Heart left ventricle (tissue), 16 donors: ENCODE measurements around the gene YTHDC1. TPM values are rescaled to one million over a fixed set of nuclear protein-coding genes. Genes with fewer than 3 reads are reported as not detected.
"Not testable (repeated sequence)": the region's sequence is repeated elsewhere in the genome, so short reads cannot be mapped to it uniquely, and the experiment has no call there.

Source experiments
- ATAC-seq, 4 donors: fragments of 200-7000 bp; cut with Tn5 transposase; one replicate each; pipeline ENCODE4 v1.9.1; 2020 to 2022; ENCODE audit warnings: moderate library complexity in 4 of 4, mild to moderate bottlenecking in 3 of 4, moderate number of reproducible peaks in 1 of 4
- DNase-seq, 5 donors: peaks; one replicate each; pipeline ENCODE4 v3.0.0-alpha.2; 2020
- H3K27ac ChIP-seq, 12 donors: fragments of 200-600 bp; sonication (generic) in 4 of 12; one replicate each; pipeline versions ENCODE4 v1.5.0 to v1.8.0; 2016 to 2022; ENCODE audit warnings: mild to moderate bottlenecking in 2 of 12
- H3K27me3 ChIP-seq, 9 donors: fragments of 200-600 bp; sonication (generic) in 2 of 9; one replicate each; pipeline versions ENCODE4 v1.5.1 to v1.8.0; 2016 to 2022; ENCODE audit warnings: mild to moderate bottlenecking in 3 of 9
- H3K36me3 ChIP-seq, 9 donors: fragments of 200-600 bp; sonication (generic) in 2 of 9; one replicate each; pipeline versions ENCODE4 v1.5.0 to v1.8.0; 2018 to 2022; ENCODE audit warnings: mild to moderate bottlenecking in 2 of 9
- H3K4me1 ChIP-seq, 12 donors: fragments of 200-600 bp; sonication (generic) in 4 of 12; one replicate each; pipeline versions ENCODE4 v1.5.0 to v1.8.0; 2016 to 2022; ENCODE audit warnings: mild to moderate bottlenecking in 3 of 12
- H3K4me3 ChIP-seq, 12 donors: fragments of 200-600 bp; sonication (generic) in 4 of 12; one replicate each; pipeline versions ENCODE4 v1.5.0 to v1.8.0; 2017 to 2022; ENCODE audit warnings: mild to moderate bottlenecking in 9 of 12, moderate library complexity in 4 of 12
- H3K9me3 ChIP-seq, 12 donors: fragments of 200-600 bp; sonication (generic) in 4 of 12; one replicate each; pipeline versions ENCODE4 v1.5.0 to v1.8.0; 2016 to 2022; ENCODE audit warnings: mild to moderate bottlenecking in 1 of 12
- POLR2A ChIP-seq, 2 donors: fragments of 450-650 bp; IDR thresholded peaks; one replicate each; pipeline ENCODE4 v1.6.1; 2017; ENCODE audit warnings: antibody characterized with exemption in 2 of 2, mild to moderate bottlenecking in 2 of 2, moderate library complexity in 2 of 2
- WGBS, 4 donors: extraction: QIAGEN DNeasy Blood & Tissue Kit in 2 of 4; methylation state at CpG; one replicate each; pipeline versions ENCODE4 v1.1.5 to v1.1.7; 2013 to 2018; 5-methylcytosine and 5-hydroxymethylcytosine counted together
- intact Hi-C, 10 donors: fragments of 100-400 bp; cut with DNase I; formaldehyde crosslinking; loops; one replicate each; pipeline versions ENCODE4 v1.11.1 to v1.14.2; 2022
- polyA plus RNA-seq, 2 donors: library from polyadenylated mRNA; stranded (reverse); fragments of 200-250 nt; gene quantifications; one replicate each; pipeline ENCODE4 v1.2.3, GENCODE V29; 2013
- total RNA-seq, 9 donors: library from RNA; depleted of rRNA in 2 of 9; stranded (reverse); fragments of >200 nt in 2 of 9; fragmentation: NEBNext Ultra II Directional in 3 of 9; extraction: Animal tissue kit (Norgen Biotek cat#: 25700) in 3 of 9; gene quantifications; one replicate each; pipeline versions ENCODE4 v1.1.0 to v1.2.4, GENCODE V29; 2016 to 2023
- TF ChIP-seq, protein P1 (sequence below), 12 donors: fragments of 200-600 bp; sonication (generic) in 4 of 12; IDR thresholded peaks; one replicate each; pipeline versions ENCODE4 v1.5.0 to v1.8.0; 2018 to 2022; ENCODE audit warnings: antibody characterized with exemption in 12 of 12, mild to moderate bottlenecking in 5 of 12
- donor health status: ischemic (EF 13 %, LVEDD 7.1; RV severe dilation, severe dysfunction).
- donor health status: healthy with polysubstance abuse.
- donor health status: DM: no; HTN: yes; CAD: no.
- donor health status: DM: no; HTN: no; CAD: no.
- donor health status: ischemic (EF 25% LVEDD 6.9; RV normal size, moderate dysfunction).
- donor health status: ischemic (EF 25% LVEDD 5.7; RV mildly dilated, moderate dysfunction).
- donor health status: healthy.
- donor health status: DM: yes; HTN: yes; CAD: no.
- donor health status: ischemic (EF 35%, LVEDD 5.7; RV mildly dilated, moderate dysfunction).
- donor health status: nonischemic (EF 11% LVEDD 7.7; RV severe dilation, severe dysfunction).
- donor health status: DM: yes; HTN: yes; CAD: no.
- donor health status: PGD.
- donor health status: ischemic (EF 29% LVEDD 5.4; RV normal size, mild dysfunction).
- donor health status: nonischemic (EF 23%, LVEDD 6.1; RV moderate dilation, normal function).

Gene YTHDC1
- total and polyA plus RNA-seq, 11 donors, result 27.0 to 60.8 (median 42.1) TPM

GRCh38 chr4:68287704-68288392 is 62.0 kb downstream of the YTHDC1 start:
- TF ChIP-seq, protein P1, sequence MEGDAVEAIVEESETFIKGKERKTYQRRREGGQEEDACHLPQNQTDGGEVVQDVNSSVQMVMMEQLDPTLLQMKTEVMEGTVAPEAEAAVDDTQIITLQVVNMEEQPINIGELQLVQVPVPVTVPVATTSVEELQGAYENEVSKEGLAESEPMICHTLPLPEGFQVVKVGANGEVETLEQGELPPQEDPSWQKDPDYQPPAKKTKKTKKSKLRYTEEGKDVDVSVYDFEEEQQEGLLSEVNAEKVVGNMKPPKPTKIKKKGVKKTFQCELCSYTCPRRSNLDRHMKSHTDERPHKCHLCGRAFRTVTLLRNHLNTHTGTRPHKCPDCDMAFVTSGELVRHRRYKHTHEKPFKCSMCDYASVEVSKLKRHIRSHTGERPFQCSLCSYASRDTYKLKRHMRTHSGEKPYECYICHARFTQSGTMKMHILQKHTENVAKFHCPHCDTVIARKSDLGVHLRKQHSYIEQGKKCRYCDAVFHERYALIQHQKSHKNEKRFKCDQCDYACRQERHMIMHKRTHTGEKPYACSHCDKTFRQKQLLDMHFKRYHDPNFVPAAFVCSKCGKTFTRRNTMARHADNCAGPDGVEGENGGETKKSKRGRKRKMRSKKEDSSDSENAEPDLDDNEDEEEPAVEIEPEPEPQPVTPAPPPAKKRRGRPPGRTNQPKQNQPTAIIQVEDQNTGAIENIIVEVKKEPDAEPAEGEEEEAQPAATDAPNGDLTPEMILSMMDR (IDR thresholded peaks at IDR 0.05), result no peak
- TF ChIP-seq POLR2A (IDR thresholded peaks at IDR 0.05), result no peak
- DNase-seq, result no peak
- no peaks in the 10 kb centered on the region for H3K27me3 ChIP-seq
- ATAC-seq, result no peak
- no peaks in the 10 kb centered on the region for H3K36me3 ChIP-seq
- no peaks in the 10 kb centered on the region for H3K4me1 ChIP-seq
- intact Hi-C loops, result no loop called here
- no peak overlapping the region for H3K4me3 ChIP-seq
- no peak overlapping the region for H3K27ac ChIP-seq
- 67 to 76% (median 71%) methylated on average over 3 of the region's 3 CpGs for WGBS, 4 donors
- H3K9me3 ChIP-seq, result no peaks in the 10 kb centered on the region

- H3K27ac ChIP-seq, result no peak overlapping the region
- TF ChIP-seq POLR2A (IDR thresholded peaks at IDR 0.05), result no peak
- TF ChIP-seq, protein P1 (IDR thresholded peaks at IDR 0.05), result no peak
- no peak overlapping the region for H3K4me3 ChIP-seq
- DNase-seq, result no peak
- H3K9me3 ChIP-seq, result no peaks in the 10 kb centered on the region
- no peaks in the 10 kb centered on the region for H3K36me3 ChIP-seq
- 72 to 89% (median 79%) methylated on average over 3 of the region's 3 CpGs for WGBS, 4 donors
- H3K27me3 ChIP-seq, result no peaks in the 10 kb centered on the region
- ATAC-seq, result no peak
- intact Hi-C loops, result no loop called here
- H3K4me1 ChIP-seq, result no peaks in the 10 kb centered on the region
Observed at GRCh38 chr4:68283714-68284113, 66.2 kb downstream of the YTHDC1 start.

GRCh38 chr4:68283095-68283494 is 66.8 kb downstream of the YTHDC1 start:
- intact Hi-C loops, result no loop called here
- 81 to 88% (median 86%) methylated on average over 2 of the region's 2 CpGs for WGBS, 4 donors
- no peak for ATAC-seq

GRCh38 chr4:68281796-68282740 is 67.8 kb downstream of the YTHDC1 start:
- H3K36me3 ChIP-seq, ATAC-seq, DNase-seq: not testable (repeated sequence)

More at GRCh38 chr4:68283095-68283494, 66.8 kb downstream of the YTHDC1 start:
- TF ChIP-seq POLR2A (IDR thresholded peaks at IDR 0.05), result no peak
- TF ChIP-seq, protein P1 (IDR thresholded peaks at IDR 0.05), result no peak
- Histone ChIP-seq H3K27ac (no peak overlapping the region), H3K36me3 (no peaks in the 10 kb centered on the region), H3K4me3 (no peak overlapping the region), H3K9me3 (no peaks in the 10 kb centered on the region), H3K4me1 (no peaks in the 10 kb centered on the region), H3K27me3 (no peaks in the 10 kb centered on the region)
- no peak for DNase-seq

More at GRCh38 chr4:68281796-68282740, 67.8 kb downstream of the YTHDC1 start:
- H3K9me3 ChIP-seq, intact Hi-C loops, H3K27me3 ChIP-seq, H3K4me1 ChIP-seq, H3K4me3 ChIP-seq, H3K27ac ChIP-seq: not testable (repeated sequence)
- WGBS, 4 donors, result 60 to 65% (median 63%) methylated on average over 10 of the region's 10 CpGs
